ENCODE measurements around the gene CDH23. TPM values are rescaled to one million over a fixed set of nuclear protein-coding genes. Genes with fewer than 3 reads are reported as not detected.

CDH23 gene
- total and polyA plus RNA-seq, 2 donors (not counting 1 experiment from before 2014, with no cell fraction given): 0.37 to 0.89 TPM

GRCh38 chr10:71392292-71392691 is 4.4 kb upstream of the CDH23 start:
- CTCF ChIA-PET: interaction anchor here (1.1 kb wide), 1 partner anchor 8 kb away, joined by 4 read pairs; no protein-coding TSS in a partner anchor
- H3K4me2 ChIP-seq (replicated peaks; ENCODE audit: low read depth, low read length, poor library complexity, severe bottlenecking): no peak overlapping the region
- peaks cover 0 to 4% (median 0%) of the 10 kb centered on the region in 3 donors for H3K9me3 ChIP-seq (ENCODE audit: control extremely low read depth in 1 of 3, control insufficient read depth in 2 of 3, insufficient read depth in 1 of 3, low read length in 2 of 3)
- ATAC-seq (ENCODE audit: low read depth): no peak
- no peak overlapping the region for H2AFZ ChIP-seq (ENCODE audit: insufficient read depth, low read depth, low read length, poor library complexity, severe bottlenecking)
- intact Hi-C loops (cut with micrococcal nuclease): no loop called here
- no peak overlapping the region for H3K4me3 ChIP-seq (ENCODE audit: control extremely low read depth in 1 of 5, extremely low read depth in 1 of 5, insufficient read depth in 1 of 5, low read depth in 2 of 5, low read length in 4 of 5)
- H3K79me2 ChIP-seq (ENCODE audit: control insufficient read depth, insufficient read depth, low read length): no peaks in the 10 kb centered on the region
- TF ChIP-seq CTCF (IDR thresholded peaks at IDR 0.05): no peak
- no peak for TF ChIP-seq EZH2 (IDR thresholded peaks at IDR 0.05; ENCODE audit: borderline replicate concordance, insufficient read depth, low read depth, low read length, poor library complexity, severe bottlenecking)
- Mint-ChIP-seq H3K4me3 (no peak overlapping the region), H3K9me3 (ENCODE audit: insufficient read depth) (no peaks in the 10 kb centered on the region), H3K4me1 (peaks cover 3% of the 10 kb centered on the region), H3K27ac (no peak overlapping the region), H3K27me3 (peaks cover 53% of the 10 kb centered on the region)
- no peak for DNase-seq
- 54% methylated on average over 1 of the region's 1 CpG for WGBS (ENCODE audit: insufficient coverage)
- peaks cover 7 to 8% of the 10 kb centered on the region in 2 donors for H3K4me1 ChIP-seq (ENCODE audit: control insufficient read depth in 2 of 2, insufficient read depth in 2 of 2, low read length in 2 of 2)
- H4K20me1 ChIP-seq (ENCODE audit: control insufficient read depth, insufficient read depth, low read length, poor library complexity, severe bottlenecking): no peaks in the 10 kb centered on the region
- no peak overlapping the region for H3K9ac ChIP-seq (ENCODE audit: low read length)
- H3K27me3 ChIP-seq (replicated peaks in 1 of 4; ENCODE audit: control extremely low read depth in 1 of 4, control insufficient read depth in 3 of 4, insufficient read depth in 4 of 4, low read length in 3 of 4): peaks cover 0 to 44% (median 15%) of the 10 kb centered on the region in 4 experiments
- no peaks in the 10 kb centered on the region for H3K36me3 ChIP-seq (replicated peaks in 1 of 2; ENCODE audit: control extremely low read depth in 1 of 2, control insufficient read depth in 1 of 2, extremely low read depth in 1 of 2, insufficient read depth in 2 of 2, low read length in 1 of 2)
- H3K27ac ChIP-seq (ENCODE audit: low read length in 2 of 2): no peak overlapping the region
- POLR2A ChIA-PET: no interaction called here

- CTCF ChIA-PET: interaction anchor here (1.0 to 2.7 kb wide), 3 partner anchors 9 to 73 kb away, joined by 3 to 10 read pairs (median 4); partner anchors contain the start of gene SLC29A3
- Histone ChIP-seq H3K79me2 (ENCODE audit: control insufficient read depth, insufficient read depth, low read length) (no peaks in the 10 kb centered on the region), H3K4me3 (ENCODE audit: control extremely low read depth in 1 of 5, extremely low read depth in 1 of 5, insufficient read depth in 1 of 5, low read depth in 2 of 5, low read length in 4 of 5) (no peak overlapping the region), H3K9ac (ENCODE audit: low read length) (no peak overlapping the region), H3K4me1 (ENCODE audit: control insufficient read depth in 2 of 2, insufficient read depth in 2 of 2, low read length in 2 of 2) (peaks cover 15 to 16% of the 10 kb centered on the region in 2 donors), H3K4me2 (replicated peaks; ENCODE audit: low read depth, low read length, poor library complexity, severe bottlenecking) (no peak overlapping the region), H4K20me1 (ENCODE audit: control insufficient read depth, insufficient read depth, low read length, poor library complexity, severe bottlenecking) (no peaks in the 10 kb centered on the region), H3K27ac (ENCODE audit: low read length in 2 of 2) (no peak overlapping the region), H3K36me3 (replicated peaks in 1 of 2; ENCODE audit: control extremely low read depth in 1 of 2, control insufficient read depth in 1 of 2, extremely low read depth in 1 of 2, insufficient read depth in 2 of 2, low read length in 1 of 2) (no peaks in the 10 kb centered on the region), H3K27me3 (replicated peaks in 1 of 4; ENCODE audit: control extremely low read depth in 1 of 4, control insufficient read depth in 3 of 4, insufficient read depth in 4 of 4, low read length in 3 of 4) (peaks cover 0 to 52% (median 19%) of the 10 kb centered on the region in 4 experiments), H2AFZ (ENCODE audit: insufficient read depth, low read depth, low read length, poor library complexity, severe bottlenecking) (no peak overlapping the region), H3K9me3 (ENCODE audit: control extremely low read depth in 1 of 3, control insufficient read depth in 2 of 3, insufficient read depth in 1 of 3, low read length in 2 of 3) (peaks cover 0 to 10% (median 0%) of the 10 kb centered on the region in 3 donors)
- intact Hi-C loops (cut with micrococcal nuclease): no loop called here
- POLR2A ChIA-PET: no interaction called here
- TF ChIP-seq EZH2 (IDR thresholded peaks at IDR 0.05; ENCODE audit: borderline replicate concordance, insufficient read depth, low read depth, low read length, poor library complexity, severe bottlenecking): no peak
- no peak for TF ChIP-seq CTCF (IDR thresholded peaks at IDR 0.05)
- Mint-ChIP-seq H3K9me3 (ENCODE audit: insufficient read depth) (no peaks in the 10 kb centered on the region), H3K27me3 (peaks cover 55% of the 10 kb centered on the region), H3K4me1 (peaks cover 10% of the 10 kb centered on the region), H3K27ac (no peak overlapping the region), H3K4me3 (no peak overlapping the region)
- WGBS (ENCODE audit: insufficient coverage): 86% methylated on average over 16 of the region's 16 CpGs
- DNase-seq (no peak), ATAC-seq (ENCODE audit: low read depth) (no peak)
Observed at GRCh38 chr10:71392791-71393781, 3.6 kb upstream of the CDH23 start.
